Skin of body (tissue), 2 donors: ENCODE data around the gene OLR1. TPM values are rescaled to one million over a fixed set of nuclear protein-coding genes. Genes with fewer than 3 reads are reported as not detected.

Source experiments
- DNase-seq: peaks from one replicate; lab custom pipeline; 2025; lab: John Stamatoyannopoulos, UW
- total RNA-seq: library from RNA; depleted of rRNA; stranded (reverse); fragments of >200 nt; gene quantifications from one replicate; pipeline ENCODE4 v1.2.3, GENCODE V29; 2014

OLR1 gene
- total RNA-seq, 1 donor from 2014 or later, result 2.7 TPM

GRCh38 chr12:10153271-10154144 is 18.4 kb downstream of the OLR1 start:
- DNase-seq, result peak; percentile 84

- no peak for DNase-seq
These were observed 20.3 kb downstream of the OLR1 start for GRCh38 chr12:10151621-10152020.

GRCh38 chr12:10147714-10148403 is 24.1 kb downstream of the OLR1 start:
- no peak for DNase-seq

- no peak for DNase-seq
These were observed 28.8 kb downstream of the OLR1 start for GRCh38 chr12:10142976-10143589.

GRCh38 chr12:10140001-10140400 is 31.9 kb downstream of the OLR1 start:
- DNase-seq, result peak; percentile 59

GRCh38 chr12:10136637-10137205 is 35.2 kb downstream of the OLR1 start:
- no peak for DNase-seq

- DNase-seq, result no peak
These were observed 36.8 kb downstream of the OLR1 start for GRCh38 chr12:10135126-10135525.

GRCh38 chr12:10132850-10133370 is 39.0 kb downstream of the OLR1 start:
- DNase-seq, result no peak

- DNase-seq, result no peak
These were observed 40.7 kb downstream of the OLR1 start for GRCh38 chr12:10131111-10131690.

- peak; percentile 9 for DNase-seq
These were observed 41.9 kb downstream of the OLR1 start, which contains the start of gene CLEC7A for GRCh38 chr12:10130042-10130441. Gene CLEC7A (minus strand): TSS chr12:10130199. CDS start chr12:10130082, 117 bp downstream.

- no peak for DNase-seq
These were observed 43.2 kb downstream of the OLR1 start for GRCh38 chr12:10128687-10129086.

GRCh38 chr12:10126413-10126812 is 45.5 kb downstream of the OLR1 start:
- DNase-seq, result no peak

- no peak for DNase-seq
These were observed 49.2 kb downstream of the OLR1 start for GRCh38 chr12:10122689-10123088.

GRCh38 chr12:10121278-10121677 is 50.7 kb downstream of the OLR1 start:
- no peak for DNase-seq

- no peak for DNase-seq
These were observed 52.9 kb downstream of the OLR1 start for GRCh38 chr12:10119066-10119465.

GRCh38 chr12:10115890-10116289 is 56.0 kb downstream of the OLR1 start:
- DNase-seq, result no peak

GRCh38 chr12:10115311-10115710 is 56.6 kb downstream of the OLR1 start:
- no peak for DNase-seq

GRCh38 chr12:10113920-10114319 is 58.0 kb downstream of the OLR1 start:
- DNase-seq, result no peak

GRCh38 chr12:10113075-10113474 is 58.9 kb downstream of the OLR1 start:
- DNase-seq, result no peak

GRCh38 chr12:10111451-10111850 is 60.5 kb downstream of the OLR1 start:
- no peak for DNase-seq

- no peak for DNase-seq
These were observed 61.6 kb downstream of the OLR1 start for GRCh38 chr12:10110256-10110844.
